IMR-90 (cell line): ENCODE results near the gene NUDT8. TPM values are rescaled to one million over a fixed set of nuclear protein-coding genes. Genes with fewer than 3 reads are reported as not detected.

Source experiments
- ATAC-seq: fragments of 200-7000 bp; cut with Tn5 transposase; 2 replicates; pipeline ENCODE4 v1.9.1; 2020; ENCODE audit warnings: low read depth, mild to moderate bottlenecking, moderate library complexity
- BruUV-seq: library from RNA; stranded (reverse); fragments of 400-500 nt; replicated peaks from 2 replicates; lab custom pipeline; 2021; lab: Mats Ljungman, UMichigan
- CTCF ChIA-PET: fragments of 300-600 bp; formaldehyde crosslinking; extraction: SDS; loops from one replicate; lab custom pipeline; 2021; ENCODE audit warnings: antibody characterized with exemption; lab: Yijun Ruan, JAX
- POLR2A ChIA-PET: fragments of 300-600 bp; sonication (Branson Sonifier 250); formaldehyde crosslinking; loops from one replicate; lab custom pipeline; 2022; ENCODE audit warnings: antibody characterized with exemption; ENCODE audit not compliant: unreplicated experiment; lab: Charles Lee
- DNase-seq: peaks from one replicate; pipeline ENCODE4 v3.0.0; 2013
- H2AFZ ChIP-seq: replicated peaks from 2 replicates; pipeline ENCODE3; 2013; ENCODE audit warnings: low read length, mild to moderate bottlenecking; ENCODE audit not compliant: poor library complexity
- H2AK5ac ChIP-seq: 2 replicates; pipeline ENCODE4 v1.6.1; 2013; ENCODE audit warnings: low read depth, low read length, inconsistent platforms
- H2AK9ac ChIP-seq: replicated peaks from 2 replicates; pipeline ENCODE3; 2013; ENCODE audit warnings: mild to moderate bottlenecking, low read depth, low read length, moderate library complexity; ENCODE audit not compliant: poor library complexity
- H2BK120ac ChIP-seq: 2 replicates; pipeline ENCODE4 v1.6.1; 2013; ENCODE audit warnings: low read depth, low read length, inconsistent platforms
- H2BK15ac ChIP-seq: 3 replicates; pipeline ENCODE4 v1.6.1; 2013; ENCODE audit warnings: low read depth, low read length, inconsistent platforms
- H2BK20ac ChIP-seq: 2 replicates; pipeline ENCODE4 v1.6.1; 2013; ENCODE audit warnings: low read depth, mild to moderate bottlenecking, inconsistent platforms, low read length, moderate library complexity
- H2BK5ac ChIP-seq: 2 replicates; pipeline ENCODE4 v1.6.1; 2013; ENCODE audit warnings: mild to moderate bottlenecking, low read depth, low read length, inconsistent platforms; ENCODE audit not compliant: poor library complexity, severe bottlenecking
- H3K14ac ChIP-seq: replicated peaks from 2 replicates; pipeline ENCODE4 v1.6.1; 2013; ENCODE audit warnings: low read depth, low read length, inconsistent platforms
- H3K18ac ChIP-seq: 2 replicates; pipeline ENCODE4 v1.6.1; 2013; ENCODE audit warnings: low read depth, low read length, control low read depth
- H3K23ac ChIP-seq: 2 replicates; pipeline ENCODE4 v1.6.1; 2013; ENCODE audit warnings: low read depth, low read length, inconsistent platforms
- H3K27ac ChIP-seq: 2 replicates; pipeline ENCODE4 v1.5.1; 2013; ENCODE audit warnings: mild to moderate bottlenecking, control low read depth, low read length; ENCODE audit not compliant: insufficient read depth
- H3K27me3 ChIP-seq: 2 replicates; pipeline ENCODE4 v1.6.1; 2013; ENCODE audit warnings: low read length; ENCODE audit not compliant: control insufficient read depth, insufficient read depth
- H3K36me3 ChIP-seq: 2 replicates; pipeline ENCODE4 v1.6.1; 2013; ENCODE audit warnings: low read length, mixed read lengths; ENCODE audit not compliant: control insufficient read depth, insufficient read depth
- H3K4ac ChIP-seq: 2 replicates; pipeline ENCODE4 v1.6.1; 2013; ENCODE audit warnings: low read depth, low read length, inconsistent platforms
- H3K4me1 ChIP-seq: 2 replicates; pipeline ENCODE4 v1.6.1; 2013; ENCODE audit warnings: low read length, mixed read lengths; ENCODE audit not compliant: control insufficient read depth, insufficient read depth
- H3K4me2 ChIP-seq: 2 replicates; pipeline ENCODE4 v1.6.1; 2013; ENCODE audit warnings: low read depth, mild to moderate bottlenecking, control low read depth, low read length, moderate library complexity
- H3K4me3 ChIP-seq: 2 replicates; pipeline ENCODE4 v1.5.1; 2013; ENCODE audit warnings: low read depth, mild to moderate bottlenecking, control low read depth, low read length, moderate library complexity; ENCODE audit not compliant: insufficient read depth
- H3K56ac ChIP-seq: 2 replicates; pipeline ENCODE4 v1.6.1; 2013; ENCODE audit warnings: low read length, inconsistent platforms; ENCODE audit not compliant: insufficient read depth; ENCODE audit errors: extremely low read depth
- H3K79me1 ChIP-seq, 2 experiments: 2 replicates each; pipeline ENCODE4 v1.6.1; 2013; ENCODE audit warnings: low read length in 2 of 2, inconsistent platforms in 1 of 2, low read depth in 1 of 2
- H3K9ac ChIP-seq: 2 replicates; pipeline ENCODE4 v1.6.1; 2013; ENCODE audit warnings: low read depth, low read length, control low read depth
- H3K9me1 ChIP-seq: 2 replicates; pipeline ENCODE4 v1.6.1; 2013; ENCODE audit warnings: low read length, inconsistent platforms; ENCODE audit not compliant: insufficient read depth
- H3K9me3 ChIP-seq: 2 replicates; pipeline ENCODE4 v1.6.1; 2013; ENCODE audit warnings: low read length; ENCODE audit not compliant: control insufficient read depth, insufficient read depth
- H4K20me1 ChIP-seq: 2 replicates; pipeline ENCODE4 v1.6.1; 2013; ENCODE audit warnings: low read length, inconsistent platforms; ENCODE audit not compliant: insufficient read depth
- H4K5ac ChIP-seq: 2 replicates; pipeline ENCODE4 v1.6.1; 2013; ENCODE audit warnings: mild to moderate bottlenecking, low read depth, low read length, control low read depth
- H4K8ac ChIP-seq, 2 experiments: 2 replicates each; pipeline ENCODE4 v1.6.1; 2013; ENCODE audit warnings: low read depth in 2 of 2, low read length in 2 of 2, control low read depth in 1 of 2, inconsistent platforms in 1 of 2
- H4K91ac ChIP-seq: 2 replicates; pipeline ENCODE4 v1.6.1; 2013; ENCODE audit warnings: low read depth, low read length, inconsistent platforms; ENCODE audit not compliant: insufficient read depth
- BHLHE40 ChIP-seq: fragments of 150-350 bp; IDR thresholded peaks from 2 replicates; pipeline ENCODE4 v1.6.1; 2016; ENCODE audit warnings: mild to moderate bottlenecking, low read depth, low read length
- CHD1 ChIP-seq: IDR thresholded peaks from 2 replicates; pipeline ENCODE4 v1.6.1; 2012; ENCODE audit warnings: low read depth, low read length, improper control_type of control experiment
- FOS ChIP-seq: fragments of 150-350 bp; IDR thresholded peaks from 2 replicates; pipeline ENCODE4 v1.6.1; 2016; ENCODE audit warnings: low read depth, low read length
- MAFK ChIP-seq: IDR thresholded peaks from 2 replicates; pipeline ENCODE4 v1.6.1; 2012; ENCODE audit warnings: low read depth, low read length, improper control_type of control experiment
- MAZ ChIP-seq: IDR thresholded peaks from 2 replicates; pipeline ENCODE4 v1.6.1; 2012; ENCODE audit warnings: low read depth, mild to moderate bottlenecking, low read length, improper control_type of control experiment, moderate library complexity, borderline replicate concordance
- MXI1 ChIP-seq: IDR thresholded peaks from 2 replicates; pipeline ENCODE4 v1.6.1; 2012; ENCODE audit warnings: low read depth, mild to moderate bottlenecking, low read length, moderate library complexity, borderline replicate concordance
- POLR2A ChIP-seq: IDR thresholded peaks from 2 replicates; pipeline ENCODE4 v1.6.1; 2012; ENCODE audit warnings: mild to moderate bottlenecking, low read depth, low read length
- RAD21 ChIP-seq: IDR thresholded peaks from 2 replicates; pipeline ENCODE4 v1.6.1; 2012; ENCODE audit warnings: low read length, improper control_type of control experiment
- SMC3 ChIP-seq: fragments of 150-350 bp; IDR thresholded peaks from 2 replicates; pipeline ENCODE4 v1.6.1; 2016; ENCODE audit warnings: low read depth, mild to moderate bottlenecking, antibody characterized with exemption, low read length, moderate library complexity
- USF2 ChIP-seq: fragments of 150-350 bp; IDR thresholded peaks from 2 replicates; pipeline ENCODE4 v1.6.1; 2017; ENCODE audit warnings: mild to moderate bottlenecking, antibody characterized with exemption, low read length, low read depth
- WGBS, 2 experiments: methylation state at CpG; one replicate each; pipeline versions ENCODE4 v1.1.5 to v1.1.7; 2013; ENCODE audit warnings: missing lambda C conversion rate in 2 of 2; ENCODE audit not compliant: insufficient read length in 1 of 2; ENCODE audit errors: extremely low coverage in 2 of 2; 5-methylcytosine and 5-hydroxymethylcytosine counted together
- dilution Hi-C: fragments of 300-500 bp; cut with HindIII; formaldehyde crosslinking; loops from one replicate; pipeline ENCODE4 v1.14.3; 2018; ENCODE audit warnings: low sequenced_read_pairs; ENCODE audit not compliant: unreplicated experiment
- in situ Hi-C: fragments of 300-500 bp; cut with MboI; formaldehyde crosslinking; loops from 3 replicates; pipeline ENCODE4 v1.14.3; 2019; ENCODE audit warnings: low sequenced_read_pairs, inconsistent platforms, mixed read lengths
- intact Hi-C: fragments of 100-400 bp; cut with micrococcal nuclease; formaldehyde crosslinking; loops from 2 replicates; pipeline ENCODE4 v1.10.0; 2022
- polyA plus RNA-seq, 3 experiments: library from polyadenylated mRNA; depleted of rRNA; stranded (reverse); fragments of >200 nt; gene quantifications; 2 replicates each; pipeline ENCODE4 v1.2.3, GENCODE V29; 2012; ENCODE audit warnings: low replicate concordance in 1 of 3
- total RNA-seq: library from RNA; depleted of rRNA; stranded (reverse); fragments of >200 nt; gene quantifications from 2 replicates; pipeline ENCODE4 v1.2.3, GENCODE V29; 2012
- TF ChIP-seq, protein P1 (sequence below): fragments of 150-350 bp; IDR thresholded peaks from 2 replicates; pipeline ENCODE4 v1.6.1; 2016; ENCODE audit warnings: low read depth, mild to moderate bottlenecking, low read length, moderate library complexity, borderline replicate concordance
- TF ChIP-seq, protein P2 (sequence below): conservative IDR thresholded peaks from 2 replicates; pipeline ENCODE4 v1.5.1; 2012; ENCODE audit warnings: mild to moderate bottlenecking, low read depth, low read length, improper control_type of control experiment

The NUDT8 gene
- total and polyA plus RNA-seq, 2 of the 4 experiments (the other 2 are of a cell fraction): 1.4 to 2.5 TPM

DNA sequence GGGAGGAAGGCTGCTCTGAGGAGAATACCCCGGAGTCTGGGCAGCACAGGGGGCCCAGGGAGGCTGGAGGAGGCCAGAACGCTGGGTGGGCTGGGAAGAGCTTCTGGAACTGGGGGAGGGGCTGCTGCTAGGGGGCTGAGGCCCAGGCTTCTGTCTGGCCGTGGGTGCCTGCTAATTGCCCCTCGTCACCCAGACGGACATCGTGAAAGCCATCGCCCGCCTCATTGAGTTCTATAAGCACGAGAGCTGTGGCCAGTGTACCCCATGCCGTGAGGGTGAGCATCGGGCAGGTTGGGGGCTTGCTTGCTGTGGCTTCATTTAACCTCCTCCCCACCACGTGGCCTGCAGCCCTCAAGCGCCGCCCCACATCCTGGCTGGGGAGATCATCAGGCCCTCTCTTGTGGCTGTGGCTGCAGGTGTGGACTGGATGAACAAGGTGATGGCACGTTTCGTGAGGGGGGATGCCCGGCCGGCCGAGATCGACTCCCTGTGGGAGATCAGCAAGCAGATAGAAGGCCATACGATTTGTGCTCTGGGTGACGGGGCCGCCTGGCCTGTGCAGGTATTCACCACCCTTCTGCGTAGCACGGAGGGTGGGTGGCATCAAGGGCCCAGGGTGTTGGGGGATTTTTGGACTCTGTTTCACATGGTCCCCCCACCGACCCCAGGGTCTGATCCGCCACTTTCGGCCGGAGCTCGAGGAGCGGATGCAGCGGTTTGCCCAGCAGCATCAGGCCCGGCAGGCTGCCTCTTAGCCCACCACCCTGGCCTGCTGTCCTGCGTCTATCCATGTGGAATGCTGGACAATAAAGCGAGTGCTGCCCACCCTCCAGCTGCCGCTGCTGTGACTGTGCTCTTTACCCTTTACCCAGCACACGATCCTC, 17.8 kb downstream of the NUDT8 start (continued):
- no peak for TF ChIP-seq RAD21

- no peak for DNase-seq
- H3K9me3 ChIP-seq: no peaks in the 10 kb centered on the region
- H4K91ac ChIP-seq: no peak overlapping the region
- no peak for ATAC-seq
- H4K5ac ChIP-seq: no peak overlapping the region
- no peak overlapping the region for H3K14ac ChIP-seq
- peaks cover 6% of the 10 kb centered on the region; the same call in 1 of the 2 replicates for H3K4me1 ChIP-seq
- no peak overlapping the region for H3K18ac ChIP-seq
- H3K36me3 ChIP-seq: peaks cover 36% of the 10 kb centered on the region
- H2BK5ac ChIP-seq: no peak overlapping the region
- intact Hi-C loops (no loop called here), in situ Hi-C loops (no loop called here), dilution Hi-C loops (no loop called here)
- no peak overlapping the region for H2AK9ac ChIP-seq
- H3K27me3 ChIP-seq: peaks cover 7% of the 10 kb centered on the region
- H3K23ac ChIP-seq: no peak overlapping the region
- no TSS peak for BruUV-seq
- WGBS, 2 experiments: 89% methylated on average over 8 of the region's 14 CpGs; no CpG with 5 or more reads in 1 of the 2 experiments
- H2AK5ac ChIP-seq: no peak overlapping the region
- H3K4me2 ChIP-seq: no peak overlapping the region
- H2BK120ac ChIP-seq: no peak overlapping the region
- H3K9ac ChIP-seq: no peak overlapping the region
- no peak overlapping the region for H3K56ac ChIP-seq
- no peaks in the 10 kb centered on the region for H3K9me1 ChIP-seq
- no peak overlapping the region for H2BK15ac ChIP-seq
- H4K20me1 ChIP-seq: no peaks in the 10 kb centered on the region; the same call in 1 of the 2 replicates
- H2AFZ ChIP-seq: peak overlapping the region; percentile 32
- POLR2A ChIA-PET: no interaction called here
- H2BK20ac ChIP-seq: no peak overlapping the region
- CTCF ChIA-PET: no interaction called here
- H3K79me1 ChIP-seq: peaks cover 18 to 22% of the 10 kb centered on the region in 2 experiments
- H3K27ac ChIP-seq: no peak overlapping the region
- no peak overlapping the region for H3K4ac ChIP-seq
- no peak overlapping the region for H3K4me3 ChIP-seq
- no peak overlapping the region for H4K8ac ChIP-seq
- TF ChIP-seq, protein P1, sequence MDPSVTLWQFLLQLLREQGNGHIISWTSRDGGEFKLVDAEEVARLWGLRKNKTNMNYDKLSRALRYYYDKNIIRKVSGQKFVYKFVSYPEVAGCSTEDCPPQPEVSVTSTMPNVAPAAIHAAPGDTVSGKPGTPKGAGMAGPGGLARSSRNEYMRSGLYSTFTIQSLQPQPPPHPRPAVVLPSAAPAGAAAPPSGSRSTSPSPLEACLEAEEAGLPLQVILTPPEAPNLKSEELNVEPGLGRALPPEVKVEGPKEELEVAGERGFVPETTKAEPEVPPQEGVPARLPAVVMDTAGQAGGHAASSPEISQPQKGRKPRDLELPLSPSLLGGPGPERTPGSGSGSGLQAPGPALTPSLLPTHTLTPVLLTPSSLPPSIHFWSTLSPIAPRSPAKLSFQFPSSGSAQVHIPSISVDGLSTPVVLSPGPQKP: no peak
- TF ChIP-seq MAZ (no peak), MAFK (no peak), BHLHE40 (no peak), USF2 (no peak), CHD1 (no peak), SMC3 (no peak), RAD21 (no peak), MXI1 (no peak), FOS (no peak), POLR2A (no peak)
- TF ChIP-seq, protein P2, sequence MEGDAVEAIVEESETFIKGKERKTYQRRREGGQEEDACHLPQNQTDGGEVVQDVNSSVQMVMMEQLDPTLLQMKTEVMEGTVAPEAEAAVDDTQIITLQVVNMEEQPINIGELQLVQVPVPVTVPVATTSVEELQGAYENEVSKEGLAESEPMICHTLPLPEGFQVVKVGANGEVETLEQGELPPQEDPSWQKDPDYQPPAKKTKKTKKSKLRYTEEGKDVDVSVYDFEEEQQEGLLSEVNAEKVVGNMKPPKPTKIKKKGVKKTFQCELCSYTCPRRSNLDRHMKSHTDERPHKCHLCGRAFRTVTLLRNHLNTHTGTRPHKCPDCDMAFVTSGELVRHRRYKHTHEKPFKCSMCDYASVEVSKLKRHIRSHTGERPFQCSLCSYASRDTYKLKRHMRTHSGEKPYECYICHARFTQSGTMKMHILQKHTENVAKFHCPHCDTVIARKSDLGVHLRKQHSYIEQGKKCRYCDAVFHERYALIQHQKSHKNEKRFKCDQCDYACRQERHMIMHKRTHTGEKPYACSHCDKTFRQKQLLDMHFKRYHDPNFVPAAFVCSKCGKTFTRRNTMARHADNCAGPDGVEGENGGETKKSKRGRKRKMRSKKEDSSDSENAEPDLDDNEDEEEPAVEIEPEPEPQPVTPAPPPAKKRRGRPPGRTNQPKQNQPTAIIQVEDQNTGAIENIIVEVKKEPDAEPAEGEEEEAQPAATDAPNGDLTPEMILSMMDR: no peak
These were observed 18.6 kb downstream of the NUDT8 start for GRCh38 chr11:67611165-67611564.
